HG03280 (cell line): ENCODE results near the gene MRPS15.

ENCODE experiments used
- ATAC-seq: cut with Tn5 transposase; IDR thresholded peaks from one replicate; pipeline ENCODE4 v1.9.1; 2021; ENCODE audit warnings: mild to moderate bottlenecking, moderate library complexity; ENCODE audit not compliant: unreplicated experiment

Gene MRPS15

GRCh38 chr1:36432616-36433015 is 31.6 kb downstream of the MRPS15 start:
- no peak for ATAC-seq

DNA sequence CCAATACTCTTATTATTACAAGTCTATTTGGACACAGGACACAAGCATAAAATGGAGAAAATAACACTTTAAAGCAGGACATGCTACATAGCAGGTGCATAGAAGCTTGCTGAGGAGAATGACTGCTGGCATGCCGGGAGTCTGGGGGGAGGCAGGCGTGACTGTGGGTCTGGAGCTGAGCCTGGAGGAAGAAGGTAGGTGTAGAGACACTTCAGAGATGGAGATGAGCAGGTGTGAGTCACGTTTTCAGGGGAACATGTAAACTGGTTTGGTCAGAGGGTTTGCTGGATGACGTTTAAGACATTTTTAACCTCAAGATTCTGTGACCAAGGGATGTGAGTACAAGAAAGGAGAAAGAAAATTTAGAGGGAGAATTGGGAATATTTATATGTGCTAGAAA is 38.4 kb downstream of the MRPS15 start:
- ATAC-seq: no peak

- ATAC-seq: no peak
Observed at GRCh38 chr1:36421649-36422048, 42.5 kb downstream of the MRPS15 start.

GRCh38 chr1:36420836-36421317 is 43.3 kb downstream of the MRPS15 start:
- no peak for ATAC-seq

- ATAC-seq: no peak
Observed at GRCh38 chr1:36420409-36420808, 43.8 kb downstream of the MRPS15 start.

- ATAC-seq: no peak
Observed at GRCh38 chr1:36419569-36419968, 44.6 kb downstream of the MRPS15 start.

GRCh38 chr1:36419140-36419539 is 45.0 kb downstream of the MRPS15 start:
- no peak for ATAC-seq

GRCh38 chr1:36417931-36418330 is 46.3 kb downstream of the MRPS15 start:
- ATAC-seq: no peak

DNA sequence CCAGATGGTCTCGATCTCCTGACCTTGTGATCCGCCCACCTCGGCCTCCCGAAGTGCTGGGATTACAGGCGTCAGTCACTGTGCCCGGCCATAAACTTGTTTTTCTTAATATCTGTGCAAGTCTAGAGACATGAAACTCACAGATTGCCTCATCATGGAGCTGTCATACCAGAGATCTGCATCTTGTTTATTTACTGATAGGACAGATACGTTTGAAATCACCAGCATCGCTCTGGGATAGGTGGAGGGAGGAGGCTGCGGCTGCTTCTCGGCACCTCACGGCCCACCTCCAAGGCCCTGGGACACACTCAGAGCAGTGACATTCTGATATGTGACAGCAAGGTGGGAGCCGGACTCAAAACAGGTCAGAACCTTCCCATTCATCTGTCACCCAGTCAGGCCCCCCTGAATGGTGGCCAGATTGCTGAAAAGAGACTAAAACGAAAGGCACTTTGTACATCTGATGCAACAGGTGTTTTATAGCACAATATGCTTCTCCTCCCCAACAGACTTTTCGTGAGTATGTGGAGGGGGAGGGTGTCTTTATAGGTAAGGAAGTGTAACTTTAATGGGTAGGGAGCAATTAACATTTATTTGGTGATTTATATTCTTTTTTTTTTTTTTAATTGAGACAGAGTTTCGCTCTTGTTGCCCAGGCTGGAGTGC is 48.4 kb downstream of the MRPS15 start:
- ATAC-seq: no peak

- no peak for ATAC-seq
Observed at GRCh38 chr1:36414384-36414783, 49.8 kb downstream of the MRPS15 start.

DNA sequence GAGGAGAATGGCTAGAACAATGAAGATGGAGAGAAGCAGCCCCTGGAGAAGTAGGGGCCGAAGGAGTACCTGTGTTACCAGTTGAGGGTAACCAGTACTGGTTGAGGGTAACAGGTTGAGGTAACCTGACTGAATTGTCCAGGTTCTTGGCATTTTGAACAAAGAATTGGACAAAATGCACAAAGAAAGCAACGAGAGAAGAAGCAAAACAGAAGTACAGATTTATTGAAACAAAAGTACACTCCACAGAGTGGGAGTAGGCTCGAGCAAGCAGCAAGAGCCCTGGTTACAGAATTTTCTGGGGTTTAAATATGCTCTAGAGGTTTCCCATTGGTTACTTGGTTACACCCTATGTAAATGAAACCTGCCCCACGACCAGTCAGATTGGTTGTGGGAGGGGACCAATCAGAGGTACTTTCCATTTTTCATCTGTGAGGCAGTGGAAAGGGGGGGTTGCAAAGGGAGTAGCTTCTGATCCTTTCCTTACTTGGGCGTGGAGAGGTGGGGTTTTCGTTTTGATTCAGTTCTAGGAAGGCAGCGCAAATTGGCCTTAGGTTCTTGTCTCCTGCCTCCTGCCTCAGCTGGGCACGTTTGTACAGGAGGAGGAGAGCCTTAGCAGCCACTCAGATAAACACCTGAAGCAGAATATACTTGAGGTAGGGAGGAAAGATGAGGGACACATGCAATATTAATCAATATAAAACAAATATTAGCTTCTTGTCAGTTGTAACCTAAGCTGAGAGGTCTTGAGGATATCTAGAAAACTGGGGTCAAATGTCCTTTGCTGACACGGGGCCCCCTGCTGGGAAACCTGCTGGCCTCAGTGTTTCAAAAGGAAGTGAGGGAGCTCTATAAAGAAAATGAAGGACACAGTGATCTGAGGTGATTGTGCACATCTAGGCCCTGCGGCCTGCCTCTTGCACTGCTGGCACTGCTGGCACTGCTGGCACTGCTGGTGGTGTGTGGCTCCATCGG is 52.2 kb downstream of the MRPS15 start:
- ATAC-seq: no peak

GRCh38 chr1:36408479-36408878 is 55.7 kb downstream of the MRPS15 start:
- ATAC-seq: no peak

DNA sequence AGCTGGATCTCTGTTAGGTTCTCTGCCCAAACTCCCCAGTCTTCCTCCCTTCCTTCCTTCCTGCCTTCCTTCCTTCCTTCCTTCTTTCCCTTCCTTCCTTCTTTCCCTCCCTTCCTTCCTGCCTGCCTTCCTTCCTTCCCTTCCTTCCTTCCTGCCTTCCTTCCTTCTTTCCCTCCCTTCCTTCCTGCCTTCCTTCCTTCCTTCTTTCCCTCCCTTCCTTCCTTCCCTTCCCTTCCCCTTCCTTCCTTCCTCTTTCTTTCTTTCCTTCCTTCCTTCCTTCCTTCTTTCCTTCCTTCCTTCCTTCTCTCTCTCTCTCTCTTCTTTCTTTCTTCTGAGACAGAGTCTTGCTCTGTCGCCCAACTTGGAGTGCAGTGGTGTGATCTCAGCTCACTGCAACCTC is 57.7 kb downstream of the MRPS15 start:
- no peak for ATAC-seq
